RWPE1 (cell line): ENCODE data around the gene ZG16.
"Not testable (repeated sequence)": the region's sequence is repeated elsewhere in the genome, so short reads cannot be mapped to it uniquely, and the experiment has no call there.

Source experiments
- CTCF ChIA-PET: fragments of 350-600 bp; sonication (Branson Sonifier 250); formaldehyde crosslinking; extraction: SDS; loops from one replicate; lab custom pipeline; 2021; lab: Yijun Ruan, JAX
- POLR2A ChIA-PET: fragments of 400-600 bp; formaldehyde crosslinking; extraction: SDS; loops from one replicate; lab custom pipeline; 2020; ENCODE audit warnings: antibody characterized with exemption; ENCODE audit not compliant: low non-redundant PET; lab: Yijun Ruan, JAX
- DNase-seq: peaks from one replicate; pipeline ENCODE4 v3.0.0; 2012; ENCODE audit warnings: low spot score
- H3K27ac ChIP-seq: fragments of 450-650 bp; 2 replicates; pipeline ENCODE4 v1.5.1; 2017
- TF ChIP-seq, protein P1 (sequence below): fragments of 450-650 bp; conservative IDR thresholded peaks from 2 replicates; pipeline ENCODE4 v1.5.1; 2017; ENCODE audit warnings: low read depth, mild to moderate bottlenecking

The ZG16 gene

GRCh38 chr16:29743827-29744531 is 34.1 kb upstream of the ZG16 start:
- ChIA-PET POLR2A (no interaction called here), CTCF (no interaction called here)
- TF ChIP-seq, protein P1, sequence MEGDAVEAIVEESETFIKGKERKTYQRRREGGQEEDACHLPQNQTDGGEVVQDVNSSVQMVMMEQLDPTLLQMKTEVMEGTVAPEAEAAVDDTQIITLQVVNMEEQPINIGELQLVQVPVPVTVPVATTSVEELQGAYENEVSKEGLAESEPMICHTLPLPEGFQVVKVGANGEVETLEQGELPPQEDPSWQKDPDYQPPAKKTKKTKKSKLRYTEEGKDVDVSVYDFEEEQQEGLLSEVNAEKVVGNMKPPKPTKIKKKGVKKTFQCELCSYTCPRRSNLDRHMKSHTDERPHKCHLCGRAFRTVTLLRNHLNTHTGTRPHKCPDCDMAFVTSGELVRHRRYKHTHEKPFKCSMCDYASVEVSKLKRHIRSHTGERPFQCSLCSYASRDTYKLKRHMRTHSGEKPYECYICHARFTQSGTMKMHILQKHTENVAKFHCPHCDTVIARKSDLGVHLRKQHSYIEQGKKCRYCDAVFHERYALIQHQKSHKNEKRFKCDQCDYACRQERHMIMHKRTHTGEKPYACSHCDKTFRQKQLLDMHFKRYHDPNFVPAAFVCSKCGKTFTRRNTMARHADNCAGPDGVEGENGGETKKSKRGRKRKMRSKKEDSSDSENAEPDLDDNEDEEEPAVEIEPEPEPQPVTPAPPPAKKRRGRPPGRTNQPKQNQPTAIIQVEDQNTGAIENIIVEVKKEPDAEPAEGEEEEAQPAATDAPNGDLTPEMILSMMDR, result no peak
- DNase-seq, result no peak
- H3K27ac ChIP-seq, result no peak overlapping the region

DNA sequence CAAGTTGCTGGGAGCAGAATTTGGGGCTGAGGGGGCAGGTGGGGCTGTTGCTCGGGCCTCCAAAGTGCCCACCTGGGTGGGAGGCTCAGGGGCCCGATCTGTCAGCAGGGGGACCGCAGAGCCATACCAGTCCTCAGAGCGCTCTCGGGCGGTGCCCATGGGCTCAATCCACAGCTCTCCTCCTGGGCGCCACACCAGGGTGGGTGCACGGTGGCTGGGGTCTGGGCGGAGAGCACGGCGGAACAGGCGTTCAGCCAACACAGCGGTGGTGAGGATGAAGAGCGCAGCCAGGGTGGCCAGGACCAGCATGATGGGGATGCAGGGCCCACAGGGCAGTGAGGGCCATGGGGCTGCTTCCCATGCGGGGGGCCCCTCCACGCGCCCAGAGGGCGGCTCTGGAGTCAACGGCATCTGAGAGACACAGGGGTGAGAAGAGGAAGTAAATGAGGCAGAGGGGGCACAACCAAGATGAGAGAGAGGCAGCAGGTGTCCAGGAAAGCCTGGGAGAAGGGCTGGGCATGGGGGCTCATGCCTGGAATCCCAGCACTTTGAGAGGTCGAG is 33.4 kb upstream of the ZG16 start:
- ChIA-PET CTCF (no interaction called here), POLR2A (no interaction called here)
- H3K27ac ChIP-seq, result no peak overlapping the region
- DNase-seq, result no peak
- TF ChIP-seq, protein P1, result no peak

DNA sequence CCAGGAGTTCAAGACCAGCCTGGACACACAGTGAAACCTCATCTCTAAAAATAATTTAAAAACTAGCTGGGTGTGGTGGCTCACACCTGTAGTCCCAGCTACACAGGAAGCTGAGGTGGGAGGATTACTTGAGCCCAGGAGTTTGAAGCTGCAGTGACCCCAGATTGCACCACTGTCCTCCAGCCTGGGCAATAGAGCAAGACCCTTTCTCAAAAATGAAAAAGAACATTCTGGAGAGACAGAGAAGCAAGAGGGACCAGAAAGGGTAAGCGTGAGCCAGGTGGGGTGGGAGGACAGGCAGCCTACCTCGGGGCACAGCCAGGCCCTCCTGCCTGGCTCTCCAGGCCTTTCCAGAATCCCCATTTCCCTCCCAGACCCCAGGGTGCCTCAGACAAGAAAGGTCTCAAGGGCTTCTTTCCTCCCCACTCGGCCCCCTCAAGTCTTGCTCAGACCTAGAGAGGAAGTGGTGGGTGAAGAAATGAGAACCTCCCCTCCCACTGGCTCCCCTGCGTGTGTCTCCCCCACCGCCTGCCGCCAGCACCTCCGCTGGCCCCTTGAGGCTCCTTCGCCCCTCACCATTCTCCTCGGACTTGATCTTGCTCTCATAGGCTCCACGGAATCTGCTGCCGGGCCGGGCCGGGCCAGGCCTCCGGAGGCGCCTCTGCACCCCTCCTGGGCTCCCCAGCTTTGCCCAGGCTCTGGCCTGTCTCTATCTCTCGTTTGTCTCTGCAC is 32.8 kb upstream of the ZG16 start:
- TF ChIP-seq, protein P1, result no peak
- DNase-seq, result no peak
- H3K27ac ChIP-seq, result no peak overlapping the region
- CTCF ChIA-PET, result no interaction called here
- POLR2A ChIA-PET, result no interaction called here

DNA sequence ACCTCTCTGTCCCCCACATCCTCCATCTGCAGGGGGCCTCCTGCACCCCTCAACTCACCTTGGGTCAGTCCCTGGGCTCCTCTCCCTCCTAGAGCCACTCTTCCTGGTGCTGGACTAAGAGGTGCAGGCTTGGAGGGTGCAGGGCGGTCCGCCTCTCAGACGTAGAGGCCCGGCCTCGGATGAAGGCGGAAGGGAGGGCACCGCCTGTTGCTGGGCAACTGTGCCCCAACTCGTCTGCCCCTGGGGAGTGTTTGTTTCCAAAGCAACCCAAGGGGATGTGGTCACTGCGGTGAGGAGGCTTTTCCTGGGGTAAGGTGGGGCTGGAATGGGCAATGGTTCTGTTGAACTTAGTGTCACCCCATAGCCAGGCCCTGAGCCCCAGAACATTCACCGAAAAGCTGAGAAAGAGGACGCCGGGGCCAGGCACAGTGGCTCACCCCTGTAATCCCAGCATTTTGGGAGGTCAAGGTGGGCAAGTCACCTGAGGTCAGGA is 32.2 kb upstream of the ZG16 start, which contains the start of gene C16orf54:
TSS of gene C16orf54 (minus strand) at position 138 of the 493 bp plus-strand sequence. CDS start 1,039 bp downstream, outside the sequence.
- H3K27ac ChIP-seq, result no peak within 1 kb of the TSS
- ChIA-PET POLR2A (no interaction called here), CTCF (interaction anchor here (0.7 kb wide), 1 partner anchor 11 kb away, joined by 3 read pairs; no protein-coding TSS in a partner anchor)
- DNase-seq, result no peak
- TF ChIP-seq, protein P1, result no peak

GRCh38 chr16:29746518-29746917 is 31.5 kb upstream of the ZG16 start:
- DNase-seq, H3K27ac ChIP-seq, POLR2A ChIA-PET: not testable (repeated sequence)
- CTCF ChIA-PET, result interaction anchor here (0.7 kb wide), 1 partner anchor 11 kb away, joined by 3 read pairs; no protein-coding TSS in a partner anchor

DNA sequence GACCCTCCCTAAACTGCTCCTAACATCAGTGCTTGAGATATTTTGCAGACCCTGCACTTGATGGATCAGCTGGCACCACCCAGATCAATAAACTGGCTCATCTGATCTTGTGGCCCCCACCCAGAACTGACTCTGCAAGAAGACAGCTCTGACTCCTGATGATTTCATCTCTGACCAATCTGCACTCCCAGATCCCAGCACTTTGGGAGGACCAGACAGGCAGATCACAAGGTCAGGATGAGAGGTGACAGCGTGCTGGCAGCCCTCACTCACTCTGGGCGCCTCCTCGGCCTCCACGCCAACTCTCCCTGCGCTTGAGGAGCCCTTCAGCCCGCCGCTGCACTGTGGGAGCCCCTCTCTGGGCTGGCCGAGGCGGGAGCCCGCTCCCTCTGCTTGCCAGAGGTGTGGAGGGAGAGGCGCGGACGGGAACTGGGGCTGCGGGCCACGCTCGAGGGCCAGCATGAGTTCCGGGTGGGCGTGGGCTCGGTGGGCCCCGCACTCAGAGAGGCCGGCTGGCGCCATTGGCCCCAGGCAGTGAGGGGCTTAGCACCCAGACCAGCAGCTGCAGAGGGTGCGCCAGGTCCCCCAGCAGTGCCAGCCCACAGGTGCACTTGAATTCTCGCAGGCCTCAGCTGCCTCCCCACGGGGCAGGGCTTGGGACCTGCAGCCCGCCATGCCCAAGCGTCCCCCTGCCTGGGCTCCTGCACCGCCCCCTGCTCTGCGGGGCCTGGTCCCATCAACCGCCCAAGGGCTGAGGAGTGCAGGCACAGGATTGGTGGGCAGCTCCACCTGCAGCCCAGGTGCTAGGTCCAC is 29.9 kb upstream of the ZG16 start:
- no peak overlapping the region for H3K27ac ChIP-seq
- CTCF ChIA-PET, result no interaction called here
- no peak for DNase-seq
- TF ChIP-seq, protein P1, result no peak
- POLR2A ChIA-PET, result no interaction called here

DNA sequence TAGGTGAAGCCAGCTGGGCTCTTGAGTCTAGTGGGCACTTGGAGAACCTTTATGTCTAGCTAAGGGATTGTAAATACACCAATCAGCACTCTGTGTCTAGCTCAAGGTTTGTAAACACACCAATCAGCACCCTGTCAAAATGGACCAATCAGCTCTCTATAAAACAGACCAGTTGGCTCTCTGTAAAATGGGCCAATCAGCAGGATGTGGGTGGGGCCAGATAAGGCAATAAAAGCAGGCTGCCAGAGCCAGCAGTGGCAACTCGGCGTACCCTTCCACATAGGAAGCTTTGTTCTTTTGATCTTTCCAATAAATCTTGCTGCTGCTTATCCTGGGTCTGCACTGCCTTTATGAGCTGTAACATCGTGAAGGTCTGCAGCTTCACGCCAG is 29.3 kb upstream of the ZG16 start:
- DNase-seq, H3K27ac ChIP-seq, CTCF ChIA-PET, POLR2A ChIA-PET: not testable (repeated sequence)
